GM21786 (cell line): ENCODE data around the gene EPS8.
"Not testable (repeated sequence)": the region's sequence is repeated elsewhere in the genome, so short reads cannot be mapped to it uniquely, and the experiment has no call there.

ENCODE experiments used
- ATAC-seq: cut with Tn5 transposase; IDR thresholded peaks from one replicate; pipeline ENCODE4 v1.9.1; 2021; ENCODE audit not compliant: unreplicated experiment

The EPS8 gene

GRCh38 chr12:15662303-15662980, 126.7 kb downstream of the EPS8 start:
- no peak for ATAC-seq

- no peak for ATAC-seq
Measured at GRCh38 chr12:15651371-15651770, 137.8 kb downstream of the EPS8 start.

- ATAC-seq: no peak
Measured at GRCh38 chr12:15650399-15651128, 138.6 kb downstream of the EPS8 start.

- ATAC-seq: no peak
Measured at GRCh38 chr12:15649347-15649746, 139.8 kb downstream of the EPS8 start.

- ATAC-seq: no peak
Measured at GRCh38 chr12:15648558-15648957, 140.6 kb downstream of the EPS8 start.

- no peak for ATAC-seq
Measured at GRCh38 chr12:15646581-15646980, 142.6 kb downstream of the EPS8 start.

- ATAC-seq: no peak
Measured at GRCh38 chr12:15644700-15645099, 144.5 kb downstream of the EPS8 start.

GRCh38 chr12:15638231-15638630, 151.0 kb downstream of the EPS8 start:
- ATAC-seq: no peak

- ATAC-seq: no peak
Measured at GRCh38 chr12:15636060-15636890, 152.9 kb downstream of the EPS8 start.

- no peak for ATAC-seq
Measured at GRCh38 chr12:15634010-15634683, 155.0 kb downstream of the EPS8 start.

GRCh38 chr12:15633201-15633600, 156.0 kb downstream of the EPS8 start:
- no peak for ATAC-seq

- ATAC-seq: no peak
Measured at GRCh38 chr12:15632708-15633107, 156.5 kb downstream of the EPS8 start.

GRCh38 chr12:15631007-15631715, 158.0 kb downstream of the EPS8 start:
- ATAC-seq: no peak

- ATAC-seq: no peak
Measured at GRCh38 chr12:15629761-15630160, 159.4 kb downstream of the EPS8 start.

- ATAC-seq: peak; percentile 84
Measured at GRCh38 chr12:15629108-15629507, 160.1 kb downstream of the EPS8 start.

GRCh38 chr12:15627995-15628945, 160.9 kb downstream of the EPS8 start:
- ATAC-seq: no peak

GRCh38 chr12:15625075-15625474, 164.1 kb downstream of the EPS8 start:
- ATAC-seq: no peak

GRCh38 chr12:15620741-15621539, 168.2 kb downstream of the EPS8 start:
- no peak for ATAC-seq

GRCh38 chr12:15616495-15616894, 172.7 kb downstream of the EPS8 start:
- not testable (repeated sequence) for ATAC-seq
